Glomerular endothelial cell (primary cell): ENCODE results near the gene MST1R. TPM values are rescaled to one million over a fixed set of nuclear protein-coding genes. Genes with fewer than 3 reads are reported as not detected.
A peak's percentile ranks its signal among the peaks of the same experiment; 100 is the strongest.

ENCODE experiments used
- DNase-seq: peaks from one replicate; pipeline ENCODE4 v3.0.0-alpha.2; 2011; ENCODE audit warnings: low read depth, low spot score; ENCODE audit errors: extremely low read depth
- total RNA-seq: library from RNA; depleted of rRNA; stranded (reverse); fragments of >200 nt; gene quantifications from 2 replicates; pipeline ENCODE4 v1.2.3, GENCODE V29; 2015

The MST1R gene
- total RNA-seq, 1 donor from 2014 or later, result 0.18 TPM

DNA sequence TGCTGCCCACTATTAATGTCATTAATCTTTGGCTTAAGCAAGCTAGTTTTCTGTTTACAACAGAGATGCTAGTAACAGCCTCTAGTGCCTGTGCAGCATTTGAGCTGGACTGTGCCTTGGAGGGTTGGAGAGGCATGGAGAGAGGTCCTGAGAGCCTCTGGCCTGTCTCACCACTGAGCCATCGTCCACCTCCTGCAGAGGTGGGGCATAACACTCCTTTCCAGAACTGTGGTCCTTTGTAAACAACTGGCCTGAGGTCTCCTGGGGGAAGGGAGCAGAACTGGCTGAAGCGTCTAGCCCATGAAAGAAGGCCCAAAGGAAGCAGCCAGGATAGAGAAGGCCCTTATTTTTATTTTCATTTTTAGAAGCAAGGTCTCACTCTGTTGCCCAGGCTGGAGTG lies 24.0 kb downstream of the MST1R start:
- DNase-seq, result no peak

DNA sequence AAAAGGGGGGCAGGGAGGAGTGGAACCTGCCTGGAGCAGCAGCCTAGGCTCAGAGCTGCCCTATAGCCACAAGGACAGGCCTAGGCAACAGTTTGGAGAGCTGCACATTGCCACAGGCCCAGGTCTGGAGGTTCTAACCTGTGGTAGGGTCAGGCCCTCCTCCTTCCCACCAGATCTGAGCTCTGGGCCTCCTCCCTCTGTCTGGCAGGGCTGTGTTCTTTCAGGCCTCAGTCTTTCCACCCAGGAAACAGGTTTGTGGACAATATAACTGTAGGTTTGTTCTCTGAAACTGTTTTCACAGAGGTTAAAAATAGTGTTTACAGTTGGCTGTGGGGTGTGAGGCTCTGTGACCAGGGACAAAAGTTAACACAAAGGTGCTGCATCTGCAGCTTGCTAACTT lies 25.0 kb downstream of the MST1R start:
- DNase-seq, result no peak

DNA sequence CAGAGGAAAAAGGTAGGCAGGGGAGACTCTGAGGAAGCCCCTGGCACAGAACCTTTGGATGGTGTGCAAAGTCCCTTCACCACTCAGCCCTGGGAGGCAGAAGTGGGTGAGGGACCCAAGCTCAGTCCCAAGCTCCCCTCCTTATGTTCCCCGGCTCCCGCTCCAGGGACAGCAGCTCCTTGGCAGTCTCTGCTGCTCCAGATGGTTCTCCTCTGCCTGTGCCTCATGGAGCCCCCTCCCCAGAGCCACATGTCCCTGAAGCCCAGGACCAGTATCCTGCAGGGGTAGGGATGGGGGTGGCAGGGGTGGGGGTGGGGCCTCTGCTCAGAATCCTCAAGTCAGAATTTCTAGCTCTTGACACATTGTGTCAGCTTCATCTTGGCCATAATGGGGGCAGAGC lies 26.0 kb downstream of the MST1R start:
- no peak for DNase-seq

DNA sequence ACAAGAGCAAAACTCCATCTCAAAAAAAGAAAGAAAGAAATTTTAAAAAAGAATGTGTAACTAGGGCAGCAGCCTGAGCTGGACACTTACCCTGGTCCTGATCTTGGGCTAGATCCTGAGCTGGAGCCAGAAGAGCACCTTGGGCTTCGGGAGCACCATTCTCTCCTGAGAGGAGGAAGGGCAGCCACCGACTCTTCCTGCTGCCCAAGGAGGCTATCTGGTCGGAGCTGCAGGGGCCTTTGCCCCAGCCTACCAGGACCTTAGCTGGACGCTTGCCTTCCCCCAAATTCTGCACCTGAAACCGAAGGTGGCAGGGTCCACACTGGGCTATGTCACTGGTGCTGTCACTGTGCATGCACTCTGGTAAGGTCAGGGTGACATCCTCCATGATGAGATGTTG lies 27.1 kb downstream of the MST1R start:
- DNase-seq, result no peak

DNA sequence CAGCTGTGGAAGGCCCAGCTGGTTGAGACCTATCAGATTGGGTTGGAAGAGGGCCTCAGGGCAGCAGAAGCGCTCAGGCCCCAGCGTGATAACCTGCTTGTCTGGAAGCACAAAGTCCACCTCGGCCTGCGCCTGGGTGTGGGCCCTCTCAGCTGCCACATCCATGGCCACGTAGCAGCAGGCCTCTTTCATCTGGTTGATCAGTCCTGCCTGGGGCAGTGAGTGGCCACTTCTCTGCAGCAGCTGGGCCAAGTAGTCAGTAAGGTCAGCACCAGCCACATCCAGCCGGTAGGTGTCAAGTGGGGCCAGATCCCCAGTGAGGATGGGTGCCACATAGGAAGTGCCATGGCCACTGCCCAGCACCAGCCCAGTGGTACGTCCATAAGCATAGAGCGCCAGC lies 30.1 kb downstream of the MST1R start:
- no peak for DNase-seq

DNA sequence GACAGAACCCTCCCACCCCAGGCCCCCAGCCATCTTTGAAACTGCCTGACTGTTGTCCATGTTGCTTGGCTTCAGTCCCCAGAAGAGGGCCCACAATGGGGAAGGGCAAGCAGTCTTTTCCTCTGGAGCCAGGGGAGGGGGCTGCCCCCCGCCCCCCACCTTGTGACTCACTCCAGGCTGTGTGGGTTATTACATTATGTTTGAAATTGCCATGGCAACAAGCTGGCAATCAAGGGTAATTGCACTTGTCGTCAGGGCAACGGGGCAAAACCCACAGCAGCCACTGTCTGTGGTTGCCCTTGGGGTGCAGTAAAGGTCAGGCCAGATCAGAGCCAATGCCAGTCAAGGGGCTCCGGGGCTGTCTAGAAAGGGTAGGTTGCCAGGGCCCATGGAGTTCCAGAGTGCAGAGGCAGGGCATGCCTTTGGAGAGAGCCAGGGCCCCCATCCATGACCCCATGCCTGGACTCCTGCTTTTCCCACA lies 30.8 kb downstream of the MST1R start:
- DNase-seq, result no peak

DNA sequence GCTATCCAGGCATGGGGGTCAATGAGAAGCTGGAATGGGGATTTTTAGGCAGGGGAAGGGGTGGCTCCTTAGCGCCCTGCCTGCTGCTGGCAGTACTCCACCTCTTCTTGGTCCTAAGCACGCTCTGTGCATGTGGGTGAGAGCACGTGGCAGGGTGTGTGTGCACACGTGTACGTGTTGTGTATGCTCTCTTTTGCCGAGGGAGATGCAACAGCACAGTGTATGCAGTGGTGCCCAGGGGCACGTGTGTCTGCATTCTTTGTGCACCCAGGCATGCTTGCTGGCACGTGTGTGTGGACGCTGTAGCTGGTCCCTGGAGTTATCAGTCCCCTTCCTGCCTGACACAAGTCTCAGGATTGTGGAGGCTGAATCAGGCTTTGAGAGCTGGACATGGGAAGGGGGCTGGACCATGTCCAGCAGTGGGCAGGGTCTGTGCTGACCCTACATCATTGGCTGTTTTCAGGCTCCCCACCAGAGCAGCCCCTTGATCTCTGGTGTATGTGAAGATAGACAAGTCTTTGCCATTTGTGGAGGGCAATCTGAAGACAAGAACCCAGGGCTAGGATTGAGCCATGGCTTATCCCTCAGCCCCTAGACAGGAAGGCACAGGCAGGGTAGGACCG lies 32.0 kb downstream of the MST1R start:
- DNase-seq, result no peak

DNA sequence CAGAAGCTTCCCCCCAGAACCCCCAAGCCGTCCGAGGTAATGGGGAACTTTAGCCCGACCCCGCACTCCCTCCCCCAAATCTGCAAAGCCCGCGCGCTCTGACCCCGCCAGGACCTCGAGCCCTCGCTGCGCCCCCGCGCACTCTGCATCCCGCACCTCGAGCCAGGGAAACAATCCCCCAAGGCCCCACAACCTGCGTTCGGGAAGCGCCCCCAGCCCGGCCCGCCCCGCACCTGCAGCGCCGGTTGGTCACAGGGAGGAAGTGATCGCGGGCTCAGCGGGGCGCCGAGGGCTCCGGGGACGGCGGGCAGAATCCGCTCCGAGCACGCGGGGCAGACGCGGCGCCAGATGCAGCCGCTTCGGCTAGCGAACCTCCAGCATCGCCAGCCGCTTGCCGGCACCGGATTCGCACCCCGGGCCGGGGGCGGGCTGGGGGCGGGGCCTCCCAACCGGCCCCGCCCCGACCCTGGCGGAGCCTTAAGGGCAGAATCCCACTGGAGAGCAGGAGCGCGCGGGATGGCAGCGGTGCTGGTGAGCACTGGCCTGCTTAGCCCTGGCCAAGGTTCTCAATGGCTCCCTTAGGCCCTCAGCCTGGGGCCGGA lies 34.0 kb downstream of the MST1R start, which contains the start of gene CAMKV:
Gene CAMKV, minus strand, starts transcription at position 382 of the 602 bp plus-strand sequence. CDS start 7,518 bp downstream, outside the sequence.
- no peak for DNase-seq

DNA sequence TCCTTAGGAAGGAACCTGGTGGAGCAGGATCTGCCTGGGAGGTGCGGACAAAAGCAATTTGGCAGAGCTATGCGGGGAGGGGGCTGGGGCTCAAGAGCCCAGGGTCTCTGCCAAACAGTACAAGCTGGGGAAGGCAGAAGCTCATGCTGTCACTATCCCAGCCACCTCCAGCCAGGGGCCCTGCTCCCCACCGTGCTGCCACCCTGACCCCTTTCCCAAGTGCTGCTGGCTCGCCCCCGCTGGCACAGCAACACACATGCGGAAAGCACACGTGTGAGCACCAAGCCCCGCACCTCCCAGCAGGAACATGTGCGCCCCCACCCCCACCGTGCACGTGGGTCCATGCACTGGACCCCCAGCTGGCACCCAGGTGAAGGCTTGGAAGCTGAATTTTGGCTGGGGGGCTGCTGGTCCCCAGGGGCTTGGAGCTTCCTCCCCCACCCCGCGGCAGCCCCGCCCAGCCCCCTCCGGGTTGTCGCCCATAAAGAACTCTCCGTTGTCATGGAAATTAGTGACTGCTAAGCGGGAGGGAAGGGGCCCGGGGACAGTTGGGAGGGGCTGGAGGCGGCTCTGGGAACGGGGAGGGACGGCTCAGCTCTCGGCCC lies 34.7 kb downstream of the MST1R start:
- no peak for DNase-seq

DNA sequence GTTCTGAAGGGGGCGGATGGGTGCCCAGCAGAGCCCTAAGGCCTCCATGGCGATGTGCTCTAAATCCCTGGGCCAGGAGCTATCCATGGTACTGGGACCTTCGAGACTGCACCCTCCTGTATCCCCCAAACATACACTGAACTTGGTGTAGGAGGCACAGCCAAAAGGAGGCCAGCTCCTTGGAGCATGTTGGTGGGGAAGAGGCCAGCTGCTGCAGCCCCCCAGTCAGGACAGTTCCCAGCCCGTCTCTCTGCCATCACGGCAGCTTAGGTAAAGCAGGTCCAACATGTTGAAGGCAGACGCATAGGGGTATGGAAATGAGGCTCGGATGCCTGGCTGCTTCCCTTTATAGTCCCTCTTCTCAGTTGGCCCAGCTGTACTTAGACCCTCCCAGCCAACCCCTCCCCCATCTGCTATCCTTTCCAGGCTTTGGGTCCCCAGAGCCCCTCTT lies 35.8 kb downstream of the MST1R start:
- no peak for DNase-seq

DNA sequence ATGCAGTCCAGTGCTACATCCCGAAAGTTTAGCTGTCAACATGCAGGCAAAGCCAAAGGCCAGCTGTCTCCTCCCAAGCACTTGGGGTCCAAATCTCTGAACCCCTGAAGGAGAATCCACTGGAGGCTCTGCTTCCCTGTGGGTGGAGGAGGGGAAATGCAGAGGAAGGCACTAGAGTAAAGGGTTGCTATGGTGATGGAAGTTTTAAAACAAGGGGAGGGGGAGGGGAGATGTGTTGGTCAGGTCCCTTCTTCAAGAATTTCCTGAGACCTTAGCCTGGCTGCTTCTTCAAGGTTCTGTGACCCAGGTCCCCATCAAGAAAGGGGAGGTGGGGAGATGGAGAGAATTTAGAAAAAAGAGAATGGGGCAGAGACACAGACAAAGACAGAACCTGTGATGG lies 36.3 kb downstream of the MST1R start:
- DNase-seq, result no peak

DNA sequence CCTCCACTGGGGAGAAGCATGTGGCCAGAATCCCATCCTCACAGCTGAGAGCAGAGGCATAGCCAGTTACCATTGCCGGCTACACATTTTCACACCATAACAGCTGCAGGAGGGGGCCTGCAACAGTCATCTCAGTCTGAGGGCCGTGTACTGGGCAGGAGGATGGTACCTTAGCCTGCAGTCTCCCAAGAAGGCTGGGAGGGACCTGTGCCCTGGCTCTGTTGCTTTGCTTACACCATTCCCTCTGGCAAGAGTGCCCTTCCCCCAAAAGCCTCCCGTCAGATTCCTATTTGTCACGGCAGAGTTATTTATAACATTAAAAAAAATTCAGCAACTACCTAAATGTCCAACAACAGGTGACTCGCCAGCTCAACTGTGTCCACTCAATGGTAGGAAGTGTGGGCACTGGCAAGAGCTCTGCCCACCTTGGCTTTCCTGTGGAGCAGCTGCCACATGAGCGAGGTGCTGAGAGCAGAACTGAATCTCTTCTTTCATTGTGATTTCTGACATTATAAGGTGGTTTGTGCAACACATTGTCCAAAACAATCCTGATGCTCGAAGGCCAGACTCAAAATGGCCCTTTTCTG lies 38.4 kb downstream of the MST1R start:
- DNase-seq, result no peak

DNA sequence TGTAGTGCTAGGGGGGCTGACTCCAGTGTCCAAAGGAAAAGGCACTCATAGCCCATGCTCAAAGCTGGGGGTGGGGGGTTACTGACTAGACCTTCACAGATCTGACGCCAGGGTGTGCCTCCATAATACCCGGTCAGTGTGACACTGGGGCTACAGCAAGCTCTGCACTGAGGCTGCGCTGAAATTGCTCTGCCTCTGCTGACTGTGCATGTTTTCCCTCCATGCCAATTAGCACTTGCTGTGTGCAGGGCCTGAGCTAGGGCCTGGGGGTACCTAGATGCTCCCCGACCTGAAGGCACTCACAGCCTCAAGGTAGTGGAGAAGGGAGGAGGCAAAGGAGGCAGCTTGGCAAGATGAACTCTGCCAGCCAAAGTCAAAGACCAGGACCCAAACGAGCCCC lies 39.2 kb downstream of the MST1R start:
- DNase-seq, result no peak

DNA sequence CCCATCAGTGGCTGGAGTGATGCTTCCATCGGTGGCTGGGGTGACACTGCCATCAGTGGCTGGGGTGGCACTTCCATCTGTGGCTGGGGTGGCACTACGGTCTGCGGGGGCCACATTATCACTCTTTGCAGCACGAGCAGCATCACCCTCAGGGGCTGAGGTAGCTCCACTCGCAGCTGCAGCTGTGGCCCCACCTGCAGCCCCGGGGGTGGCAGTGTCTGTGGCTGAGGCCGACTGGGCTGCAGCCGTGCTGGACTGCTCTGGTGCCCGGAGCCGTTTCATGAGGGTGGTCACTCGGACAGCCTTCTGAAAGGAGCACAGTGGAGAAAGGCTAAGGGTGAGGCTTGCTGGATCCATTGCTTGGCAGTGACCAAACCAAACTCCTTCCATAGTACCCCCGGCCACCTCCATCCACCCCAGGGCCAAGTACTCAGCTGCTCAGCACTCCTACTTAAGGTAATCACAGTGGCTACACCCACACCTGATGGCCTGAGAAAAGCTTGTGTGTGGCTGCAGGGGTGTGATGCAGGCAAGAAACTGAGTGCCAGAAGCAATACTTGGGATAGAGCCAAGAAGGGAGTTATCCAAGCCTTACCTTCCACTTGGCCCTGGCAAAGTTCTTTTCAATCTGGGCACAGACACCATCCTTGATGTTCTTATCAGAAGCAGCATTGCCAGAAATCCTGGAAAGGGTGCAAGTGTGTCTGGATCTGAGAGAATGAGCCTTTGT lies 43.9 kb downstream of the MST1R start:
- DNase-seq, result no peak

DNA sequence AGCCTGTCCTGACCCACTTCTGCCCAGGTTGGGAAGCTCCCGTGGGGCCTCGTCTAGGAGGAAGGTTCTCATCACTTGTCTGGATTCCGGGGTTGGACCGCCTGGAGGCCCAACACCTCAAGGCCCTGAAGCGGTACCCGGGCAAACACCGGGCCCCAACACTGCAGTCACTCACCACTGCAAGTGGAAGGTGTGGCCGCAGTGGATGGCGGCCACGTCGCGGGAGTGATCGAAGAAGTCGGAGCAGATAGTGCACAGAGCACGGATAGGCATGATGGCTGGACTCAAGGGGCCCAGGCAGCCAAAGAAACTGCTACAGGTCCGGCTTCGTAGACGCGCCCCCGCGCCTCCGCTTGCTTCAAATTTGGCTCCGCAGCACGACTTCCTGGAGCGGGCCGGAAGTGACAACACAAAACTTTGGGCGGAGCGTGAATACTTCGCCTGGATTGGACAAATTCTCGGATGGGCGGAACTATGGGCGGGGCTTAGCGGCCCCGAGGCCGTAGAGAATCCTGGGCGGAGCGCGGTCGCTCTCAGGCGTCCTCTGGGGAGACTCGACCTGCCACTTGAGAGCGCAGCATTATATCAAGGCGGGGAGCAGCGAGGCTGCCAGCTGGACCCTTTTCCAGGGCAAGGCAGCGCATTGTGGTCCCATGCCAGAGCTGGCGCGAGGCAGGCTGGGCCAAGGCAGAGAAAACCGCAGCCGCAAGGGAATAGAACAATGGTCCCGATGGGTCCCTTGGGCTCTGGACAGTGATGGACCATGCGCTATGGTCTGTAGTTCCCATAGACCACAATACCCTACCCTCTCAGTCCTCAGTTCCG lies 47.3 kb downstream of the MST1R start, which contains the start of gene TRAIP:
Gene TRAIP, minus strand, starts transcription at position 384 of the 825 bp plus-strand sequence. Its CDS starts 111 bp downstream, at position 273.
- peak; percentile 71 for DNase-seq

DNA sequence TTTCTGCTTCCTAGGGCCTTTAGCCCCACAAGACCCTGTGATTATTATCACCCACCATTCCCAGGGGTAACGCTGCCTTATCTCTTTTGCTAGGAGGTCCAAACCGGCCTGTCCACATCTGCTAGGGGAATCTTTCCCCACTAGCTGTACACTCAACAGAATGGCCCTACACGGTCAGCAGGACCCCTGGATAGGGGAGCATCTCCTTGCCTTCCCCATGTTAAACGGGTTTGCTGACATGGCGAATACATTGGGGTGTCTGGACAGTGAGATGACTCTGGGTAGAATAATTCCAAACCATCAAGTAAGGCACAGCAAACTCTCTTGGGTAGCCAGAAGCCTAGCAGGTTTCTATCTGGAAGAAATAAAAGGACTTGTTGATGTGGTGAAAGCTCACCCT lies 48.0 kb downstream of the MST1R start:
- no peak for DNase-seq

DNA sequence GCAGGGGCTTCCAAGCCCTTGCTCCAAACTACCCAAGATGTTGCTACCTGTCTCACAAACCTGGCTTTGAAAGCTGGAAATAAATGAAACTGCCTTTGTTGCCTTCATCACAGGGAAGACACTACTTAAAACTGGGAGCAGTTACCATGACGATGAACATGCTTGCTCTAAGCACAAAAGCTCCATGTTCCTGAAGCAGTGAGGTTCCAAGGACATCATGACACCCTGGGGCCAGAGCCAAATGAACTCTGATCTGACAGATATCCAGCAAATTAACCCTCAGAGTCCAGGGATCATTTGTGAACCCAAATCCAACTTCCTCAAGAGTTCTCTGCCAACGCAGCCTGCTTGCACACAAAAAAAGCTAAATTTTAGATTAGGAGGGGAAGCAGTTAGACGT lies 58.0 kb downstream of the MST1R start:
- DNase-seq, result no peak

DNA sequence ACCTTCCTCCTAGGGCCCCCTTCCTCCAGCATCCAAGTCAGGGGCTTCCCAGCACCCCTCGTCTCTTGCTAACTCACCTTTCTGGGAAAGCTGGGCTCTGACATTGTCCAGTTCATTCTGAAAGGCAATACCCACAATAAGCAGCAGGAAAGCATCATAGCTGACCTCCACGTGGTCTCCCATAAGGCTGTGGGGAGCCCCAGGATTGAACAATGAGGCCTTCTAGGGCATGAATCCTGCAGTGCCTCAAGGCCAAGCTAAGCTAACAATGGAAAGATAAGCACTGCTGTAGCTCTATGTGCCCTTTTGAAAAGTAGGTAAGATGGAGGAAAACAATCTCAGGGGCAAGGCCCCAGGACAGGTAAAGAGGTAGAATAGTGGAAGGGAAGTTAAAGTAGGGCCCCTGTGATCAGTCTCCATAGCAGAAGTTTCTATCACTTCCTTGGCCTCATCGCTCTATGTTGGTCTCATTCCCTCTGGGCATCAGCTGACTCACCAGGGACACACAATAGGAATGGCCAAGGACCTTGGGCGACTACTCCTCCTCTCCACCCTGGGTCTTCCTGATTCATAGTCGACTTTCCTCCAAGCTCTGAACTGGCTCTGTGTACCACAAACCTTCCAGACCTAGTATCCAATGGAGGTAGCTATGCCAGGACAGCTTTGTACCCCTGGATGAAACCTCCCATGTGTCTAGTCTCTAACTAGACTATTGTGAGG lies 59.0 kb downstream of the MST1R start:
- DNase-seq, result no peak

DNA sequence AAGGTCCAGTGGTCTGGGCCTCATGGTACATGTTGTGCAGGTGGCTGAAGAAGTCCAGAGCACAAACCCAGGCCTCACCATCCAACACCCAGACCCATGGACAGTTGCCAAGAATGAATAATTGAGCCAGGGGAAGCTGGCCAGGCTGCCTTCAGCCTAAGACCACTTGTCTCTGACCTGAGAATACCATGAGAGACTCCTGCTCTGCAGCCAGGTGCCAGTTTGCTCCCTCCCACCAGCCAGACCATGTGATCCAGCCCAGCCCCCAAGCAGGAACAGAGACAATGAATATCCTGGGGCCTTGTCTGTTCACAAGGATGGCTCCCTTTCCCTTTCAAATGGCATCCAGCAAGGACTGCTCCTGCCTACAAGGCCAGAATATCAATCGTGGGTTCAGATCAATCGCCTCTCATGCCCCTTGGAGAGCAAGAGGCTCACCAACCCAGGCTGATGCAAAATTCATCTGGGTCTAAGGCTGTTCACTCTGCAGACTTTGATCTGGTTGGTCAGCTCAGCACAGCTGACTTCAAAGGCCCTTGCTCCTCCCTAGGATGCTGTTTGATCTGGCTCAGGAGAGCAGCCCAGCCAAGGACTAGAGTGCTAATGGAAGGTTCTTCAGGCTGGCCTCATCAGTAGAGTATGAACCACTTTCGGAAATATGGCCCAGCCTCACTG lies 60.7 kb downstream of the MST1R start:
- DNase-seq, result no peak
